Measurements from ENCODE around the gene IQGAP1.

IQGAP1 gene

GRCh38 chr15:90471126-90471525 lies 83.1 kb downstream of the IQGAP1 start:
- H3K4me3 ChIP-seq (ENCODE audit: low read length), result no peak overlapping the region
- no peak for DNase-seq (ENCODE audit: low read depth)
- TF ChIP-seq, protein P1, sequence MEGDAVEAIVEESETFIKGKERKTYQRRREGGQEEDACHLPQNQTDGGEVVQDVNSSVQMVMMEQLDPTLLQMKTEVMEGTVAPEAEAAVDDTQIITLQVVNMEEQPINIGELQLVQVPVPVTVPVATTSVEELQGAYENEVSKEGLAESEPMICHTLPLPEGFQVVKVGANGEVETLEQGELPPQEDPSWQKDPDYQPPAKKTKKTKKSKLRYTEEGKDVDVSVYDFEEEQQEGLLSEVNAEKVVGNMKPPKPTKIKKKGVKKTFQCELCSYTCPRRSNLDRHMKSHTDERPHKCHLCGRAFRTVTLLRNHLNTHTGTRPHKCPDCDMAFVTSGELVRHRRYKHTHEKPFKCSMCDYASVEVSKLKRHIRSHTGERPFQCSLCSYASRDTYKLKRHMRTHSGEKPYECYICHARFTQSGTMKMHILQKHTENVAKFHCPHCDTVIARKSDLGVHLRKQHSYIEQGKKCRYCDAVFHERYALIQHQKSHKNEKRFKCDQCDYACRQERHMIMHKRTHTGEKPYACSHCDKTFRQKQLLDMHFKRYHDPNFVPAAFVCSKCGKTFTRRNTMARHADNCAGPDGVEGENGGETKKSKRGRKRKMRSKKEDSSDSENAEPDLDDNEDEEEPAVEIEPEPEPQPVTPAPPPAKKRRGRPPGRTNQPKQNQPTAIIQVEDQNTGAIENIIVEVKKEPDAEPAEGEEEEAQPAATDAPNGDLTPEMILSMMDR (conservative IDR thresholded peaks at IDR 0.05; ENCODE audit: low read length), result no peak

DNA sequence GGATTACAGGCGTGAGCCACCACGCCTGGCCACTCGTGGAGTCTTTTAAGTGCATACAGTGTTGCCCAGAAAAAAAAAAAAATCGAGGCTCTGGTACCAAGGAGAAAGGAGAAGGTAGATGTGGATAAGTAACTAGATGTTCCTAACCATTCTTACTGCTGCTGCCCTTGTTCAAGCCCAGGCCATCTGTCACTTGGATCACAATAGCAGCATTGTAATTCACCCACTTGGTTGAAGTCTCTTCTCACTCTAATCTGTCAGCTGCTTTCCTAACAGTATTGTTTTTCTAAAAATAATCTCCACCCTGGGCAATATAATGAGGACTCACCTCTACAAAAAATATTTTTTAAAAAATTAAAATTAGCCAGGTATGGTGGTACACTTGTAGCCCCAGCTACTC lies 83.7 kb downstream of the IQGAP1 start:
- no peak for DNase-seq (ENCODE audit: low read depth)
- H3K4me3 ChIP-seq (ENCODE audit: low read length), result no peak overlapping the region
- TF ChIP-seq, protein P1 (conservative IDR thresholded peaks at IDR 0.05; ENCODE audit: low read length), result no peak

- no peak overlapping the region for H3K4me3 ChIP-seq (ENCODE audit: low read length)
- no peak for DNase-seq (ENCODE audit: low read depth)
- TF ChIP-seq, protein P1 (conservative IDR thresholded peaks at IDR 0.05; ENCODE audit: low read length), result no peak
Measured at GRCh38 chr15:90478846-90479481, 90.9 kb downstream of the IQGAP1 start.

- no peak overlapping the region for H3K4me3 ChIP-seq (ENCODE audit: low read length)
- peak; percentile 47 for DNase-seq (ENCODE audit: low read depth)
- TF ChIP-seq, protein P1 (conservative IDR thresholded peaks at IDR 0.05; ENCODE audit: low read length), result no peak
Measured at GRCh38 chr15:90479656-90480055, 91.6 kb downstream of the IQGAP1 start.

DNA sequence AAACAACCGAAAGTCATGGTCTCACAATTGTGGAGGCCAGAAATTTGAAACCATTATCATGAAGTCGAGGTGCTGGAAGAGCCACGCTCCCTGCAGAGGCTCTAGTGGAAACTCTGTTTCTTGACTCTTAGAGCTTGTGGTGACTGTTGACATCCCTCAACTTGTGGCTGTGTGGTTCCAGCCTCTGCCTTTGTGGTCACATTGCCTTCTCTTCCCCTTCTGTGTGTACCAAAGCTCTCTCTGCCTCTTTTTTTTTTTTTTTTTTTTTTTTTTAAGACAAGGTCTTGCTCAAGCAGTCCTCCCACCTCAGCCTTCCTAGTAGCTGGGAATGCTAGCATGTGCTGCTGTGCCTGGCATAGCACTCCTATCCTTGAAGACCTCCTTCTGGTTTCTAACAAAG lies 93.0 kb downstream of the IQGAP1 start:
- TF ChIP-seq, protein P1 (conservative IDR thresholded peaks at IDR 0.05; ENCODE audit: low read length), result no peak
- DNase-seq (ENCODE audit: low read depth), result peak; percentile 7
- no peak overlapping the region for H3K4me3 ChIP-seq (ENCODE audit: low read length)

- no peak overlapping the region for H3K4me3 ChIP-seq (ENCODE audit: low read length)
- TF ChIP-seq, protein P1 (conservative IDR thresholded peaks at IDR 0.05; ENCODE audit: low read length), result peak; percentile 88
- peak; percentile 61 for DNase-seq (ENCODE audit: low read depth)
Measured at GRCh38 chr15:90482124-90483011, 94.3 kb downstream of the IQGAP1 start.

- DNase-seq (ENCODE audit: low read depth), result no peak
- TF ChIP-seq, protein P1 (conservative IDR thresholded peaks at IDR 0.05; ENCODE audit: low read length), result no peak
- H3K4me3 ChIP-seq (ENCODE audit: low read length), result no peak overlapping the region
Measured at GRCh38 chr15:90483012-90483307, 94.9 kb downstream of the IQGAP1 start.
